ENCODE data around the gene TTLL3. TPM values are rescaled to one million over a fixed set of nuclear protein-coding genes. Genes with fewer than 3 reads are reported as not detected.
A peak's percentile ranks its signal among the peaks of the same experiment; 100 is the strongest.
"Not testable (repeated sequence)": the region's sequence is repeated elsewhere in the genome, so short reads cannot be mapped to it uniquely, and the experiment has no call there.

Gene TTLL3
- total RNA-seq, 1 experiment from 2014 or later: 17.3 TPM

- DNase-seq (ENCODE audit: low read depth): no peak
Observed at GRCh38 chr3:9837701-9838582, 27.9 kb downstream of the TTLL3 start.

DNA sequence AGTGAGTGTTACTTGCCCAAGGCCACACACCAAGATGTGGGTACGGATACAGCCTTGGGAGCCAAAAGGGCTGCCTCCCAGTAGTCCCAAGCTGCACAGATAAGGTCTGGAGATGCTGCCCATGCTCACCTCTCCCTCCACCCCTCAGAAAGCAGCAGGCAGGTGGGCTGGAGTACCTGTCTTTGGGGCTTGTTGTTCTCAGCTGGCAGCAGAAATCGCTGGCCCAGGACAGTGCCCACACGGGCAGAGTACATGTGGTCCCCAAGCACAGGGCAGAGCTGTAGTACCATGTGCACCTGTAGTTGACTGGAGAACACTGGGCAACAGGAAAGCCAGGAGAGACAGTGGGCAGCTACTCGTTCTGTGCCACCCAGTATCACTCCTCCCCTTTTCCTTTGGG, 28.8 kb downstream of the TTLL3 start:
- no peak for DNase-seq (ENCODE audit: low read depth)

- DNase-seq (ENCODE audit: low read depth): no peak
Observed at GRCh38 chr3:9841015-9841414, 31.0 kb downstream of the TTLL3 start.

DNA sequence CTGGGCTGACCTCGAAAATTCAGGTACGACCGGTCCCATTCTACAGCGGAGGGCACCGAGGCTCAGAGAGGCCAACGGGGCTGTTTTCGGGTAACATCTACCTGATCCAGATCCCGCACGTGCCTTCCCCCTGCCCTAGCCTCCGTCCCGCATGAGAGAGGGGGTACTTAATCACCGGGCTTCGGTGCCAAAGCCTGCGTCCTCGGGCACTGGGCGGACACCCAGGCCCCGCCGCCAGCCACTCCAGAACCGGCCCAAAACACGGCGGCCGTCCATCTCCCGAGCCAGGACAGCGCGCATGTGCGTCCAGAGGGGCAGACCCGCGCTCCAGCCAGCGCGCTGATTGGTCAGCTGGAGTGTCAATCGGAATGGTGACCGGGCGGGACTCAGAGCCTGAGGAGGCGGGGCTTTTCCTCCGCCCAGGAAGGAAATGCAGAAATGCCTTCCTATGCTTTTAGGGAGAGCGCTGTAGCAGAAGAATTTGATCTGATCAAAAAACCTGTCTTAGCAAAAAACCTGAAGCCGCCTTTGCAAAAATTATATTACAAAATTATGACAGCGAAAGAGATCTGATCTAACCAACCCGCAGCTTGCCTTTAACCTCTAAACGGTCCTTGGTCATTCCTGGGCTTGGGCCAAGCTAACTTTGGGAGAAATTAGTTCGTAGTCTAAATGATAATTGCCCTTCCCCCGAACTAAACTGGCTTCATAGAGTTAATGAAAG, 33.8 kb downstream of the TTLL3 start, which contains the start of gene RPUSD3:
RPUSD3 (minus strand) TSS at position 294 of the 724 bp plus-strand sequence; CDS start at position 276, 18 bp downstream.
- DNase-seq (ENCODE audit: low read depth): peak; percentile 92

DNA sequence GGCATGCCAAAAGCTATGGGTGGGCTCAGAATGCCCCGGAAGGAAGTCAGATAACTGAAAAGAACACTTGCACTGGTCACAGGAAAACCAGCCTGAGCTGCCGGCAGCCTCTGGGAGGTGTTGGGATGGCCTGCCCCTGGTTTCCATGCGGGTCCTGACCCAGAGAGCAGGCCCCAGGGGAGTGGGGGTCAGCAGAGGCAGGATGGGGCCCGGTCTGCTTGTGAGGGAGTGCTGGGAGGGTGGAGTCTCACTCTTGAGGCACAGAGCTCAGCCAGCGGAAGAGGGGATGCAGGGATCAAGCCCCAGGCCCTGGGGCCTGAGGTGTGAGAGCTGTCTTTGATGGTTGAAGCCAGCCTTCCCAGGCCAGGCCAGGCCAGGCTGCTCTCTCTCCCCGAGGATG, 36.2 kb downstream of the TTLL3 start:
- no peak for DNase-seq (ENCODE audit: low read depth)

DNA sequence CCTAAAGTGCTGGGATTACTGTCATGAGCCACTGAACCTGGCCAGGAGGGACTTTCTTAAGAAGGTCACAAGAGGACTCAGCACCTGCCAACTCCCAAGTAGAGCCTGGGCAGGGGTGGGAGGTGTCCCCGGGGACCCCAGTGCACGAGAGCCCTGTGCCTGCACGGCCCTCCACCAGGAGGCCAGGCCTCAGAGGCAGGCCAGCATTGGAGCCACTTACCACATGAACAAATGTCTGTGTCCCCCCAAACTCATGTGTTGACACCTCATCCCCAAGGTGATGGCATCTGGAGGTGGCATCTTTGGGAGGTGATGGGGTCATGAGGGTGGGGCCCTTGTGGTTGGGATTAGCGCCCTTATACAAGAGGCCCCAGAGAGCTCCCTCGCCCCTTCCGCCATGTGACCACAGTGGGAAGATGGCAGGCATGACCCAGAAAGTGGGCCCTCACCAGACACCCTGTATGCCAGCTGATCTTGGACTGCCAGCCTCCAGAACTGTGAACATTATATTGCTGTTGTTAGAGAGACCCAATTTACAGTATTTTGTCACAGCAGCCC, 36.9 kb downstream of the TTLL3 start:
- DNase-seq (ENCODE audit: low read depth): no peak

DNA sequence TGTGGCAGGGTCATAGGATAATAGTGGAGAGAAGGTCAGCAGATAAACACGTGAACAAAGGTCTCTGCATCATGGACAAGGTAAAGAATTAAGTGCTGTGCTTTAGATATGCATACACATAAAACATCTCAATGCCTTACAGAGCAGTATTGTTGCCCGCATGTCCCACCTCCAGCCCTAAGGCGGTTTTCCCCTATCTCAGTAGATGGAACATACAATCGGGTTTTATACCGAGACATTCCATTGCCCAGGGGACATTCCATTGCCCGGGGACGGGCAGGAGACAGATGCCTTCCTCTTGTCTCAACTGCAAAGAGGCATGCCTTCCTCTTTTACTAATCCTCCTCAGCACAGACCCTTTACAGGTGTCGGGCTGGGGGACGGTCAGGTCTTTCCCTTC, 37.8 kb downstream of the TTLL3 start:
- DNase-seq (ENCODE audit: low read depth): not testable (repeated sequence)

- peak; percentile 43 for DNase-seq (ENCODE audit: low read depth)
Observed at GRCh38 chr3:9848860-9849259, 38.8 kb downstream of the TTLL3 start.

GRCh38 chr3:9851383-9851782, 41.3 kb downstream of the TTLL3 start:
- DNase-seq (ENCODE audit: low read depth): not testable (repeated sequence)

DNA sequence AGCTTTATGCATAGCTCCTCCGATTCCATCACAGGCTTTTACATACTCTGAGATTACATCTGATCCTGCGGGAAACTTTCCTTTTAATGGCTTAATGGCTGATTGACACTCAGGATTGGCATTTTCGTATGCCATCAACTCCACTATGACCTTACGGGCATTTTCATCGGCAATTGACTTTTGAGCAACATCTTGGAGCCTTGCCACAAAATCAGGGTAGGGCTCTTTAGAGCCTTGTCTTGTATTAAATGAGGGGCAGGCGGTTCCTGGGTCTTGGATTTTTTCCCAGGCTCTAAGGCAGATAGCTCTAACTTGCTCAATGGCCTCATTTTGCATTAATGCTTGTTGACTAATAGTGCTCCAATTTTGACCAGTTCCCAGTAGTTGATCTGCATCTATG, 41.9 kb downstream of the TTLL3 start:
- not testable (repeated sequence) for DNase-seq (ENCODE audit: low read depth)

DNA sequence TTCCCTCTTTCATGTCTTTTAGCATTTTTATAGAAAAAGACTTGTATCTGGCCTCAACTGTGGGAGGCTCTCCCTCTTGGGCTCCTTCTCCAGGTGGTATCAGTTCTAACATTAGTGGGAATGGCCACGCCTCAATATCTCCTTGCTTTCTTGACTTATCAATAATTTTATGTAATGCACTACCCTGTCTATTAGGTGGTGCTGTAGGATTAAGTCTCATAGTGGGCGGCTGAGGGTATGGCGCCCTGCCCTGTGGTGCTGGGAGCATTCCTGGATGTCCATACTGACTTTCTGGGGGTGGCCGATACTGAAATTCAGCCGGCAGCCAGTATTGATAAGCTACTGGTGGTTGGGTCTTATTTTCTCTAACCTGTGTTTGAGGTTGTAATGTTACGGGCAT, 42.5 kb downstream of the TTLL3 start:
- DNase-seq (ENCODE audit: low read depth): no peak

GRCh38 chr3:9854291-9854940, 44.4 kb downstream of the TTLL3 start:
- not testable (repeated sequence) for DNase-seq (ENCODE audit: low read depth)

- no peak for DNase-seq (ENCODE audit: low read depth)
Observed at GRCh38 chr3:9855594-9855993, 45.5 kb downstream of the TTLL3 start.

DNA sequence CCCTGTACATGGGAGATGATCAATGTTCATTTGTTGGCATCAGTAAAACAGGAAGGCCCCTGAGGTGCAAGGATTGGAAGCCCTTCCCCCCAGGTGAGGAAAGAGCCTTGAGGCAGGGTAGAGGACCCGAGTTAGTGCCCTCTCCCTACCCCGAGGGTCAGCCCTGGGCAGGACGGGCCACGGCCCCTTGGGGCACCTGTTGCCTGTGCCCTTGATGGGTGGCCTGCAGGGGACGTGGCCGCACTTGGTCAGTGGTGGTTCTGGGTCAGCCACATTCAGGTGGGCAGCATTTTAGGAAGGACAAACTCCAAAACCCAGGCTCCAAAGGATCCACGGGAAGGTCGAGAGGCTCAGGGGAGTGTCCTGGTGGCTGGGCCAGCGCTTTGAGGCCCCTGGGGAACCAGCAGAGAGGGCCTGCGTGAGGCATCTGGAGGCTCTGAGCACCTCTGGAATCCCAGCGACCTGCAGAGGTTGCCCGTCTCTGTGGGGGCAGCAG, 49.5 kb downstream of the TTLL3 start:
- DNase-seq (ENCODE audit: low read depth): no peak

DNA sequence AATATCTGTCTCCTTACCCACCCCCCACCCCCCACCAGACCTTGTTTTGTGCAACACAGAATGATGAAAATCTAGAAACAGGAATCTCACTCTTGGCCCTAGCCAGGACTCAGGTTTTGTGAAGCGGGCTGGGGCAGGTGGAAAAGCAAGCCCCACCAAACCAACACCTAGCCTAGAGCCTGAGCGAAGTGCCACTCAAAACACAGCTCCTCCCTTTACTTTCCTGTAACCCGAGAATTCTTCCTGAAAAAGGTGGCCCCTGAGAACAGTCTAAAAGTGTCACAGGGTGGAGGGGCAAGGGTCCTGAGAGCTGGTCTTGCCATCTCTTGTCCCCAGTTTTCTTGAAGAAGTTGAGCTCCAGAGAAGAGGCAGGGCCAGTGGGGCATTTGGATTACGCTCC, 51.1 kb downstream of the TTLL3 start:
- DNase-seq (ENCODE audit: low read depth): no peak

- DNase-seq (ENCODE audit: low read depth): no peak
Observed at GRCh38 chr3:9861626-9862130, 51.6 kb downstream of the TTLL3 start.

DNA sequence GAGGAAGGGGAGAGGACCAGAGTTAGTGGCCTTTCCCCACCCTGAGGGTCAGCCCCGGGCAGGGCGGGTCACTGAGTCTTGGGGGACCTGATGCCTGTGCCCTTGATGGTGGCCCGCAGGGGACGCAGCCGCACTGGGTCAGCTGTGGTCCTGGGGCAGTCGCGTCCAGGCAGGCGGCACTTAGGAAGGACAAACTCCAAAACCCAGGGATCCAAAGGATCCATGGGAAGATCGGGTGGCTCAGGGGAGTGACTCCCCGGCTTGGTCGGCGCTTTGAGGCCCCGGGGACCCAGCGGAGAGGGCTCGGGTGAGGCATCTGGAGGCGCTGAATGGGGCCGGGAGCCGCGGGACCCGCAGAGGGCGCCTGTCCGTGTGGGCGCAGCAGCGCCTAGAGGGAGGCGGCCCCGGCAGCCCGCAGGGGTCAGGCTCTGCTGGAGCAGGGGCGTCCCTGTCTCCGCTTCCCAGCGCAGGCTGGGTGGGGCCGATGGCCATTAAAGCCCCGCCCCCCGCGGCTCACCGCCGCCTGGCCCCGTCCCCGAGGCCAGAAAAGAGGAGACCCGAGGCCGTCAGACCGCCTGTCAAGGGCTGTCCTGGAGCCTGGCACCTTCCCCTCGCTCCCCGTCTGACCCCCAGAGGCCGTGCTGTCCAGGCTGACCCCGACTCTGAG, 52.5 kb downstream of the TTLL3 start:
- peak; percentile 22 for DNase-seq (ENCODE audit: low read depth)

DNA sequence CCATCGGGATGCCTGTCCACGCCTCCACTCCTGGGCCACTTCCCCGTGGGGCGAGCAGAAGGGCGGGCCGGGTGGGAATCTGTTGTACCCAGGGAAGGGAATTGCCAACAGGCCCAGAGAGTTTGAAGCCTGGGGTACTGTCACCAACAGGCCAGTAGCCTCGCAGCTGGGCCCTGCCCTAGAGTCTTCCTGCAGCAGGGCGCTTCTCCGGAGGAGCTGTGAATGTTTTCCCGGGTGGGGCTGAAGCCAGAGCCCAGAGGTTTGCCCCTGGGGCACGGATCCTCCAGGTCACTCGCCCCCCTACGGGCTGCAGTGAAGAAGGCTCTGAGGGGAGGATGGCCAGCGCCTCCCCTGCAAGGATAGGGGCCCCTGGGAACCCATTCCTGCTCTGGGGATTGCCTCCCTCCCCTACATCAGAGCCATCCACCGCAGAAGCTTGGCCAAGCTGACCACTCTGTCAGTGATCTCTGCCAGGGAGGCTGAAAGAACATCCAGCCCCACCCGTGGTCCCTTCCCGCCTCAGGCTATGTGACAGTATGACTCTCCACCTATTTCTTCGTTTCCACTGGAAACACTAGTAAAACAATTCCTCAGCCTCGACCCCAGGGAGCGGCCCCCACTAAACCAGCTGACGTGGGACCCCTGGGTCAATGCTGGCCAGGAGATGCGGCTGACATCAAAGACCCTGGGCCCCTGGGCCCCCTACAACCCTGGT, 53.2 kb downstream of the TTLL3 start:
- no peak for DNase-seq (ENCODE audit: low read depth)

DNA sequence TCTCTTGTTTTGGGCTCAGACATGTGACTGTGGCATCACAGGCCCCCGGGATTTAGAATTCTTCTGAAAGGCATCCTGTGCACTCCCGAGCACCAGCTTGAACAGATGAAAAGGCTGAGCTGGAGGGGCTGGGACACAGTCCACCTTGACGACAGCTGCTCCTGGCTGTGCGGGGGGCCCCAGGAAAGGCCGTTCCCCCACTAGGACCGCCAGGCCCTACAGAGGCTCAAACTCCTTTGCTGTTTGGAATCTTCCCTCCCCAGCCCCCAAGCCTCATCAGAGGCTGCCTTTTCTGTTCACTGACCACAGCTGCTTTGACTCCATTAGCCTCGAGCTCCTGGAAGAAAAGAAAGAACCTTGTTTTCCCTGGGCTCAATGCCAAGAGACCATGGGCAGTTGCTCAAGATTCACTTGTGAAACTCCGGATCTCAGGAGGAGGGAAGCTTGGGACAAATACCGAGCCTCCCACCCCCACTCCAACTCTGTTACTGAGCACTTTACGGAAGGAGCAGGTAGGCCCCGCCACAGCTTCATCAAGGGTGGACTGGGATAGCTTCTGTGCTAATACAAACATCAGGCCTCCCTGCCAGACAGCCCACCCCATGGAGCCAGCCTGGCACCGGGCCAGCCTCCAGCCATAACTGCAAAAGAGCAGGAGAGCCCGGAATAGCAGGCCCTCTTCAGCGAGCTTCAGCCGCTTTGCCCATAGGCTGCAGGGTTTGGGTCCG, 54.3 kb downstream of the TTLL3 start:
- DNase-seq (ENCODE audit: low read depth): peak; percentile 79
